Measurements from ENCODE around the gene DENND5A.

DNA sequence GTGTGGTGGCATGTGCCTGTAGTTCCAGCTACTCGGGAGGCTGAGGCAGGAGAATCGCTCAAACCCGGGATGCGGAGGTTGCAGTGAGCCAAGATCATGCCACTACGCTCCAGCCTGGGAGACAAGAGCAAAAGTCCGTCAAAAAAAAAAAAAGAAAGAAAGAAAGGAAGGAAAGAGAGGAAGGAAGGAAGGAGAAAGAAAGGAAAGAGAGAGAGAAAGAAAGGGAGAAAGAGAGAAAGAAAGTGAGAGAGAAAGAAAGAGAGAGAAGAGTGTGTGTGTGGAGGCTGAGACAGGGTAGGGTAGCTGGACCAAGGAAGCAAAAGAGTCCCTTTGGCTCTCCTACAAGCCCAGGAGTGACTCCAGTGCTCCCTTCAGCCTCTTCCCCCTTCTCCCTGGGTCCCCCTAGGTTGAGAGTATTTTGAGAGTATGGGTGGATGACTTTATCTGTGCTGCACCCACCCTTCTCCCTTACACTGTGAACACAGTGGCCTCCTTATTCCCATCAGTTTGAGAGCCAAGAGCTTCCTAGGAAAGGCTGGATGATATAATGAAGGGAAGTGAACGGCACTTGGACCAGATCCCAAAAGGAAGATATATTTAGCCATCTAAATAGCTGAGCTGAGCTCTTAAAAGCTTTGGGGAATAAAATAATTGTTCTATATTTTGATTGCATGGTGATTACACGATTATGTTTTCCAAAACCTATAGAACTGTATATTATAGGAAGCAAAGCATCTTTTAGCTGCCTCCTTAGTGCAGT, 9.5 kb upstream of the DENND5A start:
- TF ChIP-seq, protein P1, sequence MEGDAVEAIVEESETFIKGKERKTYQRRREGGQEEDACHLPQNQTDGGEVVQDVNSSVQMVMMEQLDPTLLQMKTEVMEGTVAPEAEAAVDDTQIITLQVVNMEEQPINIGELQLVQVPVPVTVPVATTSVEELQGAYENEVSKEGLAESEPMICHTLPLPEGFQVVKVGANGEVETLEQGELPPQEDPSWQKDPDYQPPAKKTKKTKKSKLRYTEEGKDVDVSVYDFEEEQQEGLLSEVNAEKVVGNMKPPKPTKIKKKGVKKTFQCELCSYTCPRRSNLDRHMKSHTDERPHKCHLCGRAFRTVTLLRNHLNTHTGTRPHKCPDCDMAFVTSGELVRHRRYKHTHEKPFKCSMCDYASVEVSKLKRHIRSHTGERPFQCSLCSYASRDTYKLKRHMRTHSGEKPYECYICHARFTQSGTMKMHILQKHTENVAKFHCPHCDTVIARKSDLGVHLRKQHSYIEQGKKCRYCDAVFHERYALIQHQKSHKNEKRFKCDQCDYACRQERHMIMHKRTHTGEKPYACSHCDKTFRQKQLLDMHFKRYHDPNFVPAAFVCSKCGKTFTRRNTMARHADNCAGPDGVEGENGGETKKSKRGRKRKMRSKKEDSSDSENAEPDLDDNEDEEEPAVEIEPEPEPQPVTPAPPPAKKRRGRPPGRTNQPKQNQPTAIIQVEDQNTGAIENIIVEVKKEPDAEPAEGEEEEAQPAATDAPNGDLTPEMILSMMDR (IDR thresholded peaks at IDR 0.05) = no peak
- TF ChIP-seq POLR2A (IDR thresholded peaks at IDR 0.05) = no peak
